HUDEP-2 (cell line): ENCODE results near the gene ITPRID2.
"Not testable (repeated sequence)": the region's sequence is repeated elsewhere in the genome, so short reads cannot be mapped to it uniquely, and the experiment has no call there.

Experiments
- DNase-seq, 76 experiments: peaks; one replicate each; lab custom pipeline; 2025; ENCODE audit not compliant: unreplicated experiment in 76 of 76; lab: John Stamatoyannopoulos, UW

The ITPRID2 gene

GRCh38 chr2:181915102-181915501 is 23.6 kb downstream of the ITPRID2 start:
- DNase-seq: no peak

DNA sequence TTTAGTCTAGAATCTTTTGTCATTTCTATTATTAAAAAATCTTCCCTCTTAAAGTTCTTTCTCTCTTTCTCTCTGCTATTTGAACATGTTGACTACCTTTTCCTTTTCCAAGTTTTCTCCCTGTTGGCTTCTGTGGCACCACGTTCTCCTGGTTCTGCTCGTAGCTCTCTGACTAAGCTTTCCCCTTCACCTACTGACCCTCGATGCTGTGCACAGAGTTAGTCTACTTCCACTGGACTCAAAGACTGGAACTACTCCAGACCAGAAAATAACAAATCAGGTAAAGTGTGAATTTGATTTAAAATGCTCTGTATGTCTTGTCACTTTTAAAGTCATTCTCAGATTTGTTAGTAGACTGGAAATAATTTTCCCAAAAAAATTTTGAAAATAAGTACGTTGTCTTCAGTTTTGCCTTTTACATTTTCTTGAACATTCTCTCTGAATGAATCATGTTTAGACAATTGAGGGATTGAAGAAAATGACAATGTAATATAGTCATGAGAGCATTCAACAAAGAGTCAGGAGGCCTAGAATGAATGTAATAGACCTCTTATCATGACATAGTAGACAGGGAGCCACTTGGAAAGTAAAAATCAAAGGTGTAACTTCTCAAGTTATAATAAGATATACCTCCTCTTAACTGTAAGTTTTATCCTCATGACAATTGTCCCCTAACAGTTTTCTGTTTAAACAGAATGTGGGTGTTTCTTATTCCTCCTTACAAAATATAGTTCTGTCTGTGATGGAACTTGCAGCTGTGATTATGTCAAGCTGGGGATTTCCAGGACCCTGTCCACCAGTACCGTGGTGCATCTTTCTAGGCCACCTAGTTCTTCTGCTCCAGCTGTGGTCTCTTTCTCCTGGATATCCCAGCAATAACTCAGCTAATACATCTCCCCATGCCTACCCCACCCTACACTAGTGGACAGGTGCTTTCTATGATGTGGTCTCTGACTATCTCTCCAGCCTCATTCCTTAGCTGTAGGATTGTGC is 25.5 kb downstream of the ITPRID2 start:
- no peak for DNase-seq

- no peak for DNase-seq
Measured at GRCh38 chr2:181918188-181918587, 26.7 kb downstream of the ITPRID2 start.

DNA sequence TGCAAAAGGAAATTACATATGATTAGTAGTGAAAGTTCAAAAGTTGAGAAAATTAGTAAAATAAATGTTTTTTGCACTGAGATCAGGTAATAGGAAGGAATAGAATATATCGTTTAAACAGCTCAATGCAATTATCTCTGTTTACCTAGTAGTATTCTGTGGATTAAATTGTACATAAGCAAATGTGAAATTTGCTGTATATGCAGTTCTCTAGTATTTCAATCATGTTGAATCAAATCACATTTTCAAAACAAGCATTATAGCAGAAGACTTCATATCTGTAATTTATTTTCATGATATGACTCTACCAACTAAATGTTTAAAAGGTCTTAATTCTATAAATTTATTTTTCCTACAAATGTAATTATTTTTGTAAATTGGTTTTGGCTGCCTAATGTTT is 31.6 kb downstream of the ITPRID2 start:
- DNase-seq: no peak

- no peak for DNase-seq
Measured at GRCh38 chr2:181924336-181924735, 32.8 kb downstream of the ITPRID2 start.

DNA sequence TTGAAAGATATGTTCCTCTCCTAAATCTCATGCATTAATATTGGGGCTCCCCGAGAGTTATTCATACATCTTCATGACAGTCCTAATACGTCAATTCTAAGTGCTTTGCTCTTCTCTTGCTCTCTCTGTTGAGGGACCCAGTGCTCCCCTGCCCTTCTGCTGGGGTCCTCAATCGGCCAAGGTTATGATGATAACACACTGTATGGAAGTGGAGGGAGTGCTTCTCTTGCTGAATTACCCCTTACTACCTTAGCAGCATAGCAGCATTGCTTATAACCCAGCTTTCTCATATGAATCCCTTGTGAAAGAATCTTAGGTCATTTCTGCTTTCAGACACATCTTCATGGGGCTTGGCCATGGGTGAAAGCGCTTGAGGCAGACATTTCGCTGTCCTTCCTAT is 43.2 kb downstream of the ITPRID2 start:
- DNase-seq: no peak

GRCh38 chr2:181937473-181937872 is 45.9 kb downstream of the ITPRID2 start:
- no peak for DNase-seq

GRCh38 chr2:181943411-181944124 is 52.0 kb downstream of the ITPRID2 start:
- DNase-seq: no peak

- no peak for DNase-seq
Measured at GRCh38 chr2:181944164-181944913, 52.8 kb downstream of the ITPRID2 start.

GRCh38 chr2:181944914-181945291 is 53.4 kb downstream of the ITPRID2 start:
- DNase-seq: no peak

- no peak for DNase-seq
Measured at GRCh38 chr2:181946444-181947127, 55.1 kb downstream of the ITPRID2 start.

DNA sequence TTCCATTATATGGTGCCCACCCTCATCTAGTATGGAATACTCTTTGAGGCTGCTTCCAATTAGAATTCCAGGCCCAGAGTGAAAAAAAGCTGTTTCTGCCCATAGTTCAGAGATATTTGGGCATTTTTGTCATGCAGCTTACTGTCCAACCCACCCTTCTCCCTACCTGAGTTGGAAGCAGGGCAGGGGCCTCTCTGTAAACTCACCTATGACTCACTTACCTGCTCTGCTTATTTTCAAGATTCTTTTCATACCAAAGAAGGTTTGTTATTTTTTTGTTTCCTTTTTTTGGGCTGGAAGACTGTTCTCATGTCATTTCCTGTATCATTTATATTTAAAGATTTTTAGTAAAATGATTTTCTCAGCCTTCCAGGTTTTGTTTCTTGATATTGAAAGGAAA is 55.7 kb downstream of the ITPRID2 start:
- no peak for DNase-seq

GRCh38 chr2:181948227-181948626 is 56.7 kb downstream of the ITPRID2 start:
- DNase-seq: no peak

DNA sequence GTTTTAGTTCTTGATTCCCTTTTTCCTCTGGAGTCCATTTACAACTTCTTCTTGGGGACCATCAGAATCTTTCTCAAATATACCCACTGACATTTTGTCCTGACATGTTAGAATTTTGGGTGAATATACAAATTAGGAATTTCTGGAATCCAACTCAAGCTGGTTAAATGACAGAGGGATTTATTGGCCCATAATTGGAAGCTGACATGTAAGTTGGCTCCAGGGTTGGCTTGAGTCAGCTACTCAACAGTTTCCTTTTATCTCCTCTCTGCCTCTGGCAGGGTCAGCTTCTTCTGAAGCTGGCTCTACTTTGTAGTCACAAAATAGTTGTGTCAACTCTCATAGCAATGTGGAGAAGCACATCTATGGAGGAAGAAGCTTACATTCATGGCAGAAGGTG is 57.5 kb downstream of the ITPRID2 start:
- no peak for DNase-seq

- DNase-seq: no peak
Measured at GRCh38 chr2:181952404-181953226, 61.1 kb downstream of the ITPRID2 start.

GRCh38 chr2:181953881-181954537 is 62.5 kb downstream of the ITPRID2 start:
- peak in 51 of 76 experiments; percentile 1 to 55 (median 28) for DNase-seq

DNA sequence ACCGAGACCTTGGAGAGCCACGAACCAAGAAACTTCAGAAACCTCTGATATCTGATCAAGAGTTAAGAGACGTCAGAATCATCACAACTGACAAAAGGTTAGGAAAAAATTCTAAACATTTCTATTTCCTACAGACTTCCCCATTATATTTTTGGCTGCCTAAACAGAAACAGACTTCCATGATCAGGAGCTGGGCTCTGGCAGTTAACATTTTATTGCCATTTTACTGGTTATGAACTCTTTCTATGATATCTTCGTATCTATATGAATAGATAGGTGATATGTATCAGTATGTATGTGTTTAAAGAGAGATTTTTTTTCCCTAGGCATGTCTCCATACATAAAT is 63.0 kb downstream of the ITPRID2 start:
- no peak for DNase-seq

GRCh38 chr2:181955010-181955409 is 63.5 kb downstream of the ITPRID2 start:
- DNase-seq: no peak

DNA sequence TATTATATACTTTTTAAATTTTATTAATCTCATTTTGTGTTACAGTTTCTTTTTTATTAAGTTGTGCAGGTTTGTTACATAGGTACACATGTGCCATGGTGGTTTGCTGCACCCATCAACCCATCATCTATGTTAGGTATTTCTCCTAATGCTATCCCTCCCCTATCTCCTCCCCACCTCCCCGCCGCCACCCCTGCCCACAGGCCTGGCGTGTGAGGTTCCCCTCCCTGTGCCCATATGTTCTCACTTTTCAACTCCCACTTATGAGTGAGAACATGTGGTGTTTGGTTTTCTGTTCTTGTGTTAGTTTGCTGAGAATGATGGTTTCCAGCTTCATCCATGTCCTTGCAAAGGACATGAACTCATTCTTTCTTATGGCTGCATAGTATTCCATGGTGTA is 64.3 kb downstream of the ITPRID2 start:
- DNase-seq: not testable (repeated sequence)
